ENCODE measurements around the gene NECTIN1. TPM values are rescaled to one million over a fixed set of nuclear protein-coding genes. Genes with fewer than 3 reads are reported as not detected.

Gene NECTIN1
- polyA plus RNA-seq, 3 donors from 2014 or later = 0.41 to 0.52 TPM; not detected in 1

GRCh38 chr11:119671051-119671450, 57.9 kb downstream of the NECTIN1 start:
- DNase-seq = no peak
- Mint-ChIP-seq H3K4me1 (peaks cover 17 to 20% of the 10 kb centered on the region in 2 donors), H3K27ac (no peak overlapping the region), H3K9me3 (no peaks in the 10 kb centered on the region), H3K4me3 (no peak overlapping the region), H3K36me3 (peaks cover 0 to 4% (median 0%) of the 10 kb centered on the region in 3 donors), H3K27me3 (ENCODE audit: low read depth in 3 of 3) (peaks cover 4 to 17% (median 7%) of the 10 kb centered on the region in 3 donors)

DNA sequence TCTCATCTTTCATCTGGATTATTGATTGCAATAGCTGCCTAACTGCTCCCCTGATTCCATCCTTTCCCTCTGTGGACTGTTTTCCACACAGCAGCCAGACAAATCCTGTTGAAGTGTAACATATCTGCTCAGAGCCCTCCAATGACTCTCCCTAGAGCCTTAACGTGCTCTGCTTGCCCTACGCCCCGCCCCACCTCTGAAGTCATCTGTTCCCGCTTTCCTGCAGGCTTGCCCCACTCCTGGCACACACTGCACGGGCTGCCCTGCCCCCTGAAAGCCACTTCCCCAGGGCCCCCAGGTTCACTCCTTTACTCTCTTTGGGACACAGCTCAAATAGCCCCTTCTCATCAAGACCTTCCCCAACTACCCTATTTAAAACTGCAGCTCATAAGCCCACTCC, 59.5 kb downstream of the NECTIN1 start:
- Mint-ChIP-seq H3K27ac (no peak overlapping the region), H3K27me3 (ENCODE audit: low read depth in 3 of 3) (peaks cover 4 to 13% (median 7%) of the 10 kb centered on the region in 3 donors), H3K9me3 (no peaks in the 10 kb centered on the region), H3K4me3 (no peak overlapping the region), H3K4me1 (peaks cover 13 to 14% of the 10 kb centered on the region in 2 donors), H3K36me3 (peaks cover 0 to 4% (median 0%) of the 10 kb centered on the region in 3 donors)
- no peak for DNase-seq

GRCh38 chr11:119668676-119669075, 60.3 kb downstream of the NECTIN1 start:
- no peak for DNase-seq
- Mint-ChIP-seq H3K9me3 (no peaks in the 10 kb centered on the region), H3K4me3 (no peak overlapping the region), H3K36me3 (peaks cover 0 to 4% (median 0%) of the 10 kb centered on the region in 3 donors), H3K4me1 (peaks cover 5 to 6% of the 10 kb centered on the region in 2 donors), H3K27ac (no peak overlapping the region), H3K27me3 (ENCODE audit: low read depth in 3 of 3) (peaks cover 1 to 8% (median 7%) of the 10 kb centered on the region in 3 donors)

DNA sequence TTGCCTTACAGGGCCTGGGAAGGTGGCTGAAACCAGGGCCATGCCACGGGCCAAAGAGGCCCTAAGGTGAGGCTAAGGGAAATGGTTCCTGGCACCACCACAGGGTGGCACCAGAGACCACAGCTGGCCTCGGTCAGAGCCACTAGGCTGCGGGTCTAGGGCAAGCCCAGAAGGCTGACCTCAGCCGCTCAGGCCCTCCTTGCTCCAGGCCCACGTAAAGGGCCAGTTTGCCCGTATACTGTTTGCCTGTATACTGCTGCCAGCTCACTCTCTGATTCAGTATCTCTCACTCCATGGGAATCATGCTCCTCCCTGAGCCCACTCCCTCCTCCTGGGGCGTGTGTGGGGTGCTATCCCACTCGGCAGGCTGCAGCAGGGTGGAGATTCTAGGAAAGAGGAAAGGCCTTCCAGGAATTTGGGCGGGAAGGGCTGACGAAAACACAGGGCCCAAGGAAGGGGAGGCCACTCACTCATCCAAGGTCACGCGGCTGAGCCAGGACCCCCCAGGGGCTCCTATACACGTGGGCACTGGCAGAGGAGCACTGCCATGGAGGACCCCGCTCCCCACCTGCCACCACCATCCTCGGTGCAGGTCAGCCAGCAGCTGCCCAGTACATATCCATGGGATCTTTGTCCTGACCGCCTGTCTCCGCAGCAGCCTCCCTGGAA, 62.4 kb downstream of the NECTIN1 start:
- Mint-ChIP-seq H3K27ac (no peak overlapping the region), H3K4me1 (no peaks in the 10 kb centered on the region)

GRCh38 chr11:119666061-119666460, 62.9 kb downstream of the NECTIN1 start:
- no peak overlapping the region for H3K27ac Mint-ChIP-seq
- peaks cover 0 to 4% (median 0%) of the 10 kb centered on the region in 3 donors for H3K36me3 Mint-ChIP-seq
- H3K9me3 Mint-ChIP-seq = no peaks in the 10 kb centered on the region
- H3K27me3 Mint-ChIP-seq (ENCODE audit: low read depth in 3 of 3) = peaks cover 1 to 5% (median 5%) of the 10 kb centered on the region in 3 donors
- no peak overlapping the region for H3K4me3 Mint-ChIP-seq
- no peak for DNase-seq
- no peaks in the 10 kb centered on the region for H3K4me1 Mint-ChIP-seq

More for the DNA sequence above, 62.4 kb downstream of the NECTIN1 start:
- peak; percentile 60 to 64 (median 62) for DNase-seq
- peaks cover 0 to 4% (median 0%) of the 10 kb centered on the region in 3 donors for H3K36me3 Mint-ChIP-seq
- H3K4me3 Mint-ChIP-seq = no peak overlapping the region
- no peaks in the 10 kb centered on the region for H3K9me3 Mint-ChIP-seq
- peaks cover 1 to 5% (median 5%) of the 10 kb centered on the region in 3 donors for H3K27me3 Mint-ChIP-seq (ENCODE audit: low read depth in 3 of 3)

DNA sequence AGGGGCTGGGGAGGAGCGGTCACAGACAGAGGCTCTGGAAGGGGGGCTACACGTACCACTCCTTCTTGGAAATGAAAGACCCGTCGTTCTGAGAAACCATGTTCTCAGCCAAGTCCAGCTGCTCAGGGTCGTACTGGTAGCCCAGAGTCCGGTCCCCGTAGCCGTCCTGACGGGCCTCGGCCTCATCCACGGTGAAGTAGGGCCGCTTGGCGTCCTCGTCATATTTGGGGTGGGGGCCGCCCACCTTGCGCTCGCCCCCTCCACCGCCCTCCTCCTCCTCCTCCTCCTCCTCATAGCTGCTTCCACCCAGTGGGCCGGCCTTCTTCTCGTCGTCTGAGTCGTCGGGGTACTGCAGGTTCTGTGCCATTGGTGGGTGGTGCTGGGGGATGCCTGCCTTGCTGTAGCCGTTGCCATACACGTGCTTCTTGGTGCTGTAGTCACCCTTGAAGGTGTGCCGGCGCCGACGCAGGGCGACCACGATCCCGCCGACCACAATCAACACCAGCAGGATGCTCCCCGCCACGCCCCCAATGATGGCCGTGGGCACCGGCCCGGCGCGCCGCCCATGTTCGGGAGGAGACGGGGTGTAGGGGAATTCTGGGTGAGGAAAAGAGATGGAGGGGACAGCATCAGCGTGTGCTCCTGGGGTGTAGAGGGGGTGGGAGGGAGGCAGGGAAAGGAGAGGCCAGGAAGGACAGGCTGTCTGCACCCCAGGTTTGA, 64.1 kb downstream of the NECTIN1 start:
- Mint-ChIP-seq H3K4me3 (no peak overlapping the region), H3K27me3 (ENCODE audit: low read depth in 3 of 3) (peaks cover 1 to 6% (median 2%) of the 10 kb centered on the region in 3 donors), H3K4me1 (no peaks in the 10 kb centered on the region), H3K36me3 (peaks cover 0 to 4% (median 0%) of the 10 kb centered on the region in 3 donors), H3K27ac (no peak overlapping the region), H3K9me3 (no peaks in the 10 kb centered on the region)
- no peak for DNase-seq

- Mint-ChIP-seq H3K36me3 (peaks cover 0 to 4% (median 0%) of the 10 kb centered on the region in 3 donors), H3K9me3 (no peaks in the 10 kb centered on the region), H3K27me3 (ENCODE audit: low read depth in 3 of 3) (peaks cover 1 to 7% (median 2%) of the 10 kb centered on the region in 3 donors), H3K27ac (no peak overlapping the region), H3K4me1 (no peaks in the 10 kb centered on the region), H3K4me3 (no peak overlapping the region)
- no peak for DNase-seq
Measured at GRCh38 chr11:119664063-119664572, 64.9 kb downstream of the NECTIN1 start.

GRCh38 chr11:119663279-119663678, 65.7 kb downstream of the NECTIN1 start:
- H3K36me3 Mint-ChIP-seq = peaks cover 0 to 4% (median 0%) of the 10 kb centered on the region in 3 donors
- no peaks in the 10 kb centered on the region for H3K9me3 Mint-ChIP-seq
- peaks cover 0 to 4% (median 0%) of the 10 kb centered on the region in 3 donors for H3K27me3 Mint-ChIP-seq (ENCODE audit: low read depth in 3 of 3)
- no peak overlapping the region for H3K27ac Mint-ChIP-seq
- H3K4me3 Mint-ChIP-seq = no peak overlapping the region
- DNase-seq = no peak
- no peaks in the 10 kb centered on the region for H3K4me1 Mint-ChIP-seq

GRCh38 chr11:119661226-119661625, 67.8 kb downstream of the NECTIN1 start:
- Mint-ChIP-seq H3K36me3 (no peaks in the 10 kb centered on the region), H3K4me3 (no peak overlapping the region), H3K27ac (no peak overlapping the region), H3K27me3 (ENCODE audit: low read depth in 3 of 3) (peaks cover 0 to 4% (median 0%) of the 10 kb centered on the region in 3 donors), H3K9me3 (no peaks in the 10 kb centered on the region), H3K4me1 (no peaks in the 10 kb centered on the region)
- DNase-seq = no peak

GRCh38 chr11:119659971-119660723, 68.9 kb downstream of the NECTIN1 start:
- H3K4me1 Mint-ChIP-seq = no peaks in the 10 kb centered on the region
- H3K27ac Mint-ChIP-seq = no peak overlapping the region
- H3K9me3 Mint-ChIP-seq = no peaks in the 10 kb centered on the region
- H3K4me3 Mint-ChIP-seq = no peak overlapping the region
- no peak for DNase-seq
- H3K36me3 Mint-ChIP-seq = no peaks in the 10 kb centered on the region
- peaks cover 0 to 4% (median 4%) of the 10 kb centered on the region in 3 donors for H3K27me3 Mint-ChIP-seq (ENCODE audit: low read depth in 3 of 3)

GRCh38 chr11:119652907-119653659, 75.9 kb downstream of the NECTIN1 start:
- Mint-ChIP-seq H3K36me3 (no peaks in the 10 kb centered on the region), H3K9me3 (no peaks in the 10 kb centered on the region), H3K4me3 (no peak overlapping the region), H3K27ac (no peak overlapping the region), H3K27me3 (ENCODE audit: low read depth in 3 of 3) (peaks cover 7 to 29% (median 15%) of the 10 kb centered on the region in 3 donors), H3K4me1 (no peaks in the 10 kb centered on the region)
- DNase-seq = no peak

DNA sequence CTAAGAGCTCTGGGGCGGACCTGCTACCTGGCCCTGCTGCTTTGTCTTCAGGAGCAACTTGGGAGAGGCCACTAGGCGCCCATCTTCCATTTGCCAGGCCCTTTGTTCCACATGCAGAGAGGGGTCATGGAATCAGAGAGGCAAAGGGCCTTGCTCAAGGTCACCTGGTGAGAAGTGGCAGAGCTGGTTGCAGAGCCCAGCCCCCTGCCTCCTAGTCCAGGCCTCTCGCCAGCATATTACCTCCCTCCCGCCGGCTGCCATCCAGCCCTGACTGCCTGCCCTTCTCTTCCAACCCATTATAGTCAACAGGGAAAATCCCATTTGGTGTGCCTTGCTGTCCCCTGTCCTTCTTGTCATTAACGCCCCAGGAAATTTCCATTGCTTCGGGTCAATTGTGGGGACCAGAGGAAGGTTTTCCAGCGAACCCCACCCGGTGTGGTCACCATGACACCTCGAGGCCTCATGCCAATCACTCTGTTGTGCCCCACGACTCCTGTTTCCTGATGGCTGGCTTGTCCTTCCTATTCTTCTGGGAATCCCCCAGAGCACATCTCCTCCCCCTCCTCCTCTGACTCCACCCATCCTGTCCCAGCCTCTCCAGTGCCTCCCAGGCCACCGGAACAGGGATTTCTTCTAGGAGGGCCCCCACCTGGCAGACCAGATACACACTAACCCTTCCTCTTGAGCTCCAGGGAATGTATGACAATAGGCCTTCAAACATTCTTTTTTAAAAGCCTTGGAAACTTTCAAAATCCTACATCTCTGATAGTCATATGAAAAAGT, 77.0 kb downstream of the NECTIN1 start:
- no peak for DNase-seq
- Mint-ChIP-seq H3K9me3 (no peaks in the 10 kb centered on the region), H3K27ac (no peak overlapping the region), H3K4me1 (no peaks in the 10 kb centered on the region), H3K27me3 (ENCODE audit: low read depth in 3 of 3) (peaks cover 14 to 39% (median 22%) of the 10 kb centered on the region in 3 donors), H3K4me3 (no peak overlapping the region), H3K36me3 (no peaks in the 10 kb centered on the region)
